Measurements from ENCODE around the gene DNAJC5. TPM values are rescaled to one million over a fixed set of nuclear protein-coding genes. Genes with fewer than 3 reads are reported as not detected.
"Not testable (repeated sequence)": the region's sequence is repeated elsewhere in the genome, so short reads cannot be mapped to it uniquely, and the experiment has no call there.

Gene DNAJC5
- total RNA-seq, 1 donor from 2014 or later: 53.8 TPM

GRCh38 chr20:63861365-63861934 lies 33.5 kb upstream of the DNAJC5 start, which contains the start of gene ABHD16B:
Gene ABHD16B (plus strand): TSS chr20:63861498. CDS start chr20:63861541, 43 bp downstream.
- intact Hi-C loops (cut with micrococcal nuclease): loop anchor here (10.0 kb wide), 3 partner anchors 127 to 207 kb away; partner anchors contain the start of genes LIME1, RTEL1, SLC2A4RG and STMN3

- intact Hi-C loops (cut with micrococcal nuclease): loop anchor here (10.0 kb wide), 3 partner anchors 127 to 207 kb away; partner anchors contain the start of genes LIME1, RTEL1, SLC2A4RG and STMN3
These were observed 32.7 kb upstream of the DNAJC5 start for GRCh38 chr20:63861981-63862901.

GRCh38 chr20:63863021-63863797 lies 31.7 kb upstream of the DNAJC5 start:
- intact Hi-C loops (cut with micrococcal nuclease): loop anchor here (10.0 kb wide), 3 partner anchors 128 to 208 kb away; partner anchors contain the start of genes LIME1, RTEL1, SLC2A4RG and STMN3

GRCh38 chr20:63863798-63864544 lies 31.0 kb upstream of the DNAJC5 start:
- intact Hi-C loops (cut with micrococcal nuclease): loop anchor here (1.0 to 10.0 kb wide), 7 partner anchors 77 to 327 kb away; partner anchors contain the start of genes ARFRP1, LIME1, PTK6 and RTEL1

GRCh38 chr20:63864545-63864977 lies 30.4 kb upstream of the DNAJC5 start:
- intact Hi-C loops (cut with micrococcal nuclease): loop anchor here (1.0 to 10.0 kb wide), 7 partner anchors 78 to 328 kb away; partner anchors contain the start of genes ARFRP1, LIME1, PTK6 and RTEL1

GRCh38 chr20:63864978-63865640 lies 29.8 kb upstream of the DNAJC5 start, which contains the start of gene TPD52L2:
Gene TPD52L2 (plus strand): TSS chr20:63865270. CDS start chr20:63865366, 96 bp downstream.
- intact Hi-C loops (cut with micrococcal nuclease): loop anchor here (1.0 to 10.0 kb wide), 8 partner anchors 29 to 328 kb away; partner anchors contain the start of genes ARFRP1, LIME1, PTK6 and RTEL1

- intact Hi-C loops (cut with micrococcal nuclease): loop anchor here (10.0 kb wide), 3 partner anchors 132 to 212 kb away; partner anchors contain the start of genes LIME1, RTEL1, SLC2A4RG and STMN3
These were observed 27.9 kb upstream of the DNAJC5 start for GRCh38 chr20:63867042-63867441.

- intact Hi-C loops (cut with micrococcal nuclease): loop anchor here (10.0 kb wide), 3 partner anchors 133 to 213 kb away; partner anchors contain the start of genes LIME1, RTEL1, SLC2A4RG and STMN3
These were observed 26.7 kb upstream of the DNAJC5 start for GRCh38 chr20:63868264-63868663.

- intact Hi-C loops (cut with micrococcal nuclease): no loop called here
These were observed 21.4 kb upstream of the DNAJC5 start for GRCh38 chr20:63873477-63873971.

GRCh38 chr20:63874241-63874640 lies 20.7 kb upstream of the DNAJC5 start:
- intact Hi-C loops (cut with micrococcal nuclease): not testable (repeated sequence)

GRCh38 chr20:63876489-63877036 lies 18.4 kb upstream of the DNAJC5 start:
- intact Hi-C loops (cut with micrococcal nuclease): no loop called here

GRCh38 chr20:63877755-63878470 lies 17.0 kb upstream of the DNAJC5 start:
- intact Hi-C loops (cut with micrococcal nuclease): no loop called here

GRCh38 chr20:63878899-63879663 lies 15.8 kb upstream of the DNAJC5 start:
- intact Hi-C loops (cut with micrococcal nuclease): no loop called here

GRCh38 chr20:63880901-63881300 lies 14.0 kb upstream of the DNAJC5 start:
- intact Hi-C loops (cut with micrococcal nuclease): not testable (repeated sequence)

GRCh38 chr20:63881451-63882226 lies 13.3 kb upstream of the DNAJC5 start:
- intact Hi-C loops (cut with micrococcal nuclease): no loop called here

All from T-helper 2 cell treated with Interferon-gamma antibody and Interleukin-4, amounts not matched to agents 100 ng/mL and 5 ng/mL, for 36 hours (primary cell).